Stimulated activated CD4-positive, alpha-beta T cell treated with anti-CD3 and anti-CD28 coated beads, Interleukin-1b, Interleukin-23, amount 100 ng/mL, for 4 hours (primary cell): ENCODE data around the gene PSAT1.
A peak's percentile ranks its signal among the peaks of the same experiment; 100 is the strongest.
"Not testable (repeated sequence)": the region's sequence is repeated elsewhere in the genome, so short reads cannot be mapped to it uniquely, and the experiment has no call there.

Experiments used
- DNase-seq, 2 donors: peaks; one replicate each; pipeline ENCODE4 v3.0.0-alpha.2; 2020; ENCODE audit warnings: low read depth in 2 of 2

PSAT1 gene

GRCh38 chr9:78296893-78297671 lies at the start of gene PSAT1:
Gene PSAT1 (plus strand): TSS chr9:78297125. CDS start chr9:78297211, 86 bp downstream.
- peak; percentile 80 to 82 for DNase-seq

GRCh38 chr9:78248635-78249034 lies 48.3 kb upstream of the PSAT1 start:
- DNase-seq, result no peak

- DNase-seq, result no peak
Observed at GRCh38 chr9:78249542-78249941, 47.4 kb upstream of the PSAT1 start.

- no peak for DNase-seq
Observed at GRCh38 chr9:78252616-78253015, 44.3 kb upstream of the PSAT1 start.

- DNase-seq, result no peak
Observed at GRCh38 chr9:78253285-78253684, 43.6 kb upstream of the PSAT1 start.

- DNase-seq, result no peak
Observed at GRCh38 chr9:78261403-78262001, 35.4 kb upstream of the PSAT1 start.

- no peak for DNase-seq
Observed at GRCh38 chr9:78262655-78263054, 34.3 kb upstream of the PSAT1 start.

- DNase-seq, result no peak
Observed at GRCh38 chr9:78267889-78268288, 29.0 kb upstream of the PSAT1 start.

GRCh38 chr9:78269784-78270183 lies 27.1 kb upstream of the PSAT1 start:
- DNase-seq, result no peak

- DNase-seq, result no peak
Observed at GRCh38 chr9:78272307-78272706, 24.6 kb upstream of the PSAT1 start.

- DNase-seq, result no peak
Observed at GRCh38 chr9:78273761-78274160, 23.2 kb upstream of the PSAT1 start.

- no peak for DNase-seq
Observed at GRCh38 chr9:78278177-78278777, 18.6 kb upstream of the PSAT1 start.

- no peak for DNase-seq
Observed at GRCh38 chr9:78278801-78279200, 18.1 kb upstream of the PSAT1 start.

- DNase-seq, result no peak
Observed at GRCh38 chr9:78280982-78281668, 15.8 kb upstream of the PSAT1 start.

GRCh38 chr9:78284181-78284580 lies 12.7 kb upstream of the PSAT1 start:
- not testable (repeated sequence) for DNase-seq

- DNase-seq, result no peak
Observed at GRCh38 chr9:78286125-78286524, 10.8 kb upstream of the PSAT1 start.

GRCh38 chr9:78286946-78287388 lies 10.0 kb upstream of the PSAT1 start:
- no peak for DNase-seq

GRCh38 chr9:78288214-78288892 lies 8.6 kb upstream of the PSAT1 start:
- no peak for DNase-seq

GRCh38 chr9:78289474-78289873 lies 7.5 kb upstream of the PSAT1 start:
- DNase-seq, result no peak

GRCh38 chr9:78291240-78291925 lies 5.5 kb upstream of the PSAT1 start:
- no peak for DNase-seq

- DNase-seq, result no peak
Observed at GRCh38 chr9:78292026-78292425, 4.9 kb upstream of the PSAT1 start.
